Aorta (tissue), 5 donors: ENCODE measurements around the gene MAVS. TPM values are rescaled to one million over a fixed set of nuclear protein-coding genes. Genes with fewer than 3 reads are reported as not detected.
"Not testable (repeated sequence)": the region's sequence is repeated elsewhere in the genome, so short reads cannot be mapped to it uniquely, and the experiment has no call there.

Source experiments
- ATAC-seq: fragments of 200-7000 bp; cut with Tn5 transposase; one replicate; pipeline ENCODE4 v1.9.1; 2022; ENCODE audit warnings: moderate library complexity; ENCODE audit not compliant: low FRiP score
- DNase-seq, 2 donors: peaks; one replicate each; pipeline ENCODE4 v3.0.0-alpha.2; 2020
- H3K27ac ChIP-seq, 2 donors: one replicate each; pipeline ENCODE4 v1.5.1; 2013; ENCODE audit warnings: low read length in 2 of 2, mild to moderate bottlenecking in 2 of 2, moderate library complexity in 2 of 2, control low read depth in 1 of 2, inconsistent platforms in 1 of 2, low read depth in 1 of 2
- H3K27me3 ChIP-seq, 2 donors: one replicate each; pipeline ENCODE4 v1.6.1; 2013; ENCODE audit warnings: control low read depth in 1 of 2, low read length in 1 of 2, mild to moderate bottlenecking in 1 of 2, moderate library complexity in 1 of 2; ENCODE audit not compliant: insufficient read depth in 2 of 2, control insufficient read depth in 1 of 2
- H3K36me3 ChIP-seq, 2 donors: one replicate each; pipeline ENCODE4 v1.6.1; 2013; ENCODE audit warnings: control low read depth in 1 of 2, low read length in 1 of 2, mild to moderate bottlenecking in 1 of 2; ENCODE audit not compliant: insufficient read depth in 2 of 2, control insufficient read depth in 1 of 2
- H3K4me1 ChIP-seq, 2 donors: one replicate each; pipeline ENCODE4 v1.6.1; 2013; ENCODE audit warnings: low read length in 2 of 2, control low read depth in 1 of 2, mild to moderate bottlenecking in 1 of 2, moderate library complexity in 1 of 2; ENCODE audit not compliant: insufficient read depth in 2 of 2, control insufficient read depth in 1 of 2
- H3K4me3 ChIP-seq, 2 donors: one replicate each; pipeline ENCODE4 v1.5.1; 2013; ENCODE audit warnings: low read length in 2 of 2, control low read depth in 1 of 2, mild to moderate bottlenecking in 1 of 2
- H3K9me3 ChIP-seq: one replicate; pipeline ENCODE4 v1.6.1; 2013; ENCODE audit warnings: mild to moderate bottlenecking, low read length; ENCODE audit not compliant: control insufficient read depth
- WGBS, 2 donors: extraction: QIAGEN DNeasy Blood & Tissue Kit; methylation state at CpG; one replicate each; pipeline ENCODE4 v1.1.7; 2013; 5-methylcytosine and 5-hydroxymethylcytosine counted together
- intact Hi-C, 2 donors: fragments of 100-400 bp; cut with DNase I; formaldehyde crosslinking; loops; one replicate each; pipeline versions ENCODE4 v1.14.2 to v1.15.0; 2022
- polyA plus RNA-seq, 2 donors: library from polyadenylated mRNA; stranded (reverse); fragments of 200-250 nt; gene quantifications; one replicate each; pipeline ENCODE4 v1.2.3, GENCODE V29; 2013
- total RNA-seq, 2 donors: library from RNA; stranded (reverse); fragmentation: NEBNext Ultra II Directional; extraction: Animal tissue kit (Norgen Biotek cat#: 25700); gene quantifications; one replicate each; pipeline ENCODE4 v1.2.1, GENCODE V29; 2021
- donor health status: healthy with polysubstance abuse.
- donor health status: Bipolar disorder and iron deficiency.
- donor health status: DM: no; HTN: no; CAD: no.
- donor health status: DM: no; HTN: no; CAD: no.
- donor health status: DM: yes; HTN: yes; CAD: no.

The MAVS gene
- total and polyA plus RNA-seq, 4 donors: 11.1 to 36.1 (median 24.0) TPM

- WGBS, 2 donors: 95 to 97% methylated on average over 4 of the region's 4 CpGs
- H3K36me3 ChIP-seq: peaks cover 0 to 3% of the 10 kb centered on the region in 2 donors
- no peak for DNase-seq
- intact Hi-C loops: no loop called here
- no peak for ATAC-seq
- no peak overlapping the region for H3K27ac ChIP-seq
- H3K4me1 ChIP-seq: no peaks in the 10 kb centered on the region
- no peaks in the 10 kb centered on the region for H3K9me3 ChIP-seq
- no peaks in the 10 kb centered on the region for H3K27me3 ChIP-seq
- no peak overlapping the region for H3K4me3 ChIP-seq
These were observed 10.5 kb upstream of the MAVS start for GRCh38 chr20:3836132-3836531.

GRCh38 chr20:3839328-3839727 lies 7.3 kb upstream of the MAVS start:
- H3K36me3 ChIP-seq: peaks cover 0 to 3% of the 10 kb centered on the region in 2 donors
- no peak for DNase-seq
- WGBS, 2 donors: 90 to 91% methylated on average over 3 of the region's 3 CpGs
- intact Hi-C loops: no loop called here
- ATAC-seq: no peak
- H3K27ac ChIP-seq: no peak overlapping the region
- H3K9me3 ChIP-seq: no peaks in the 10 kb centered on the region
- no peak overlapping the region for H3K4me3 ChIP-seq
- H3K4me1 ChIP-seq: no peaks in the 10 kb centered on the region
- no peaks in the 10 kb centered on the region for H3K27me3 ChIP-seq

- not testable (repeated sequence) for ATAC-seq
These were observed 6.4 kb upstream of the MAVS start for GRCh38 chr20:3840201-3840600.

DNA sequence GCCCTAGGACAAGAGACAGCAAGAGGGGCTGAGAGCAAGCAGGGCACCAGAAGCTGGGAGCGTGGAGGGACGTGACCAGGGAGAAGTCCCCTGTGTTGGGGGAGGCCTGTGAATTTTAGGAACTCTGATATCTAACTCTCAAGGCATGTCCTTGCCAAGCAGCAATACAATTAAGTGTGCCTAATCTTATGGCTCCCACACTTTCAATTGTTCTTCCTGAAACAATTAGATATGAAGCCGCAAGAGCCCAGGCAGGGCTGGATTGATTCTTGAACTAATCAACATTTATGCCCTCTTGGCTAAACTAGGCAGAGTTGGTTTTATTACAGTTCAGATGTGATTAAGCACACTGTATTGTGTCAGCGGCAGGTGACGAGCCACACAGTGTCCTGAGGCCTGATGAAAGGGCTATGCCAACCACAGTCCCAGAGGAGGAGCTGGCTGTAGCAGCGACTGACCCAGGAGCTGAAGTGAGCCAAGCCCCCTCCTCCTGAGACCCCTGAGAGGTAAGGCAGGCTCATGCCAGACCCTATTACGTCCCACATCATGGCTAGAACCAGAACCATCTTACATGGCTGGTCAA lies 4.2 kb upstream of the MAVS start:
- ATAC-seq: no peak
- no peak for DNase-seq
- no peaks in the 10 kb centered on the region for H3K27me3 ChIP-seq
- no peak overlapping the region for H3K27ac ChIP-seq
- no peaks in the 10 kb centered on the region for H3K9me3 ChIP-seq
- 88 to 89% methylated on average over 7 of the region's 7 CpGs for WGBS, 2 donors
- H3K36me3 ChIP-seq: no peaks in the 10 kb centered on the region
- H3K4me1 ChIP-seq: no peaks in the 10 kb centered on the region
- H3K4me3 ChIP-seq: no peak overlapping the region
- intact Hi-C loops: loop anchor here (10.0 kb wide), 3 partner anchors 58 to 168 kb away; partner anchors contain the start of genes ADAM33 (in 1 of the 2), CENPB (in 1 of the 2) and SPEF1 (in 1 of the 2)

More at GRCh38 chr20:3840201-3840600, 6.4 kb upstream of the MAVS start:
- not testable (repeated sequence) for H3K27me3 ChIP-seq, H3K27ac ChIP-seq, H3K4me1 ChIP-seq, DNase-seq, H3K4me3 ChIP-seq, H3K9me3 ChIP-seq, H3K36me3 ChIP-seq
- WGBS, 2 donors: 94 to 97% methylated on average over 7 of the region's 7 CpGs
- intact Hi-C loops: loop anchor here (10.0 kb wide), 3 partner anchors 55 to 165 kb away; partner anchors contain the start of genes ADAM33 (in 1 of the 2), CENPB (in 1 of the 2) and SPEF1 (in 1 of the 2)

DNA sequence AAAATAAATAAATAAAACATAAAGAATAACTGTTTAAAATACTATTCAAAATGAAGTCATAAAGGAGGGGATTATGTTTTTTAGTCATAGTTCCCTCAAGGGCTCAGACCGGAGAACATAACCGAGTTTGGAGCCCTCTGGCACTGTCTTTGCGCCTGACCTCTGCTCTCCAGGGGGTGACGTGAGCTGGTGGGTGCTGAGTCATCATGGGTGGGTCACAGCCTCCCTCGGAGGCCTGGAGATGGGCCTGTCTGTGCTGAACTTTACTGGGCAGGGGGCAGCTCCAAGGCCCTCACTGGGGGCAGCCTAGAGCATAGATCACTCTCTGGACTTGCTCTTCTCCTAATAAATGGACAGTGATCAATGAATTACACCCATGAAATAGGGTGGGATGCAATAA lies 3.1 kb upstream of the MAVS start:
- intact Hi-C loops: loop anchor here (10.0 kb wide), 3 partner anchors 59 to 169 kb away; partner anchors contain the start of genes ADAM33 (in 1 of the 2), CENPB (in 1 of the 2) and SPEF1 (in 1 of the 2)
- no peaks in the 10 kb centered on the region for H3K36me3 ChIP-seq
- no peaks in the 10 kb centered on the region for H3K9me3 ChIP-seq
- no peaks in the 10 kb centered on the region for H3K27me3 ChIP-seq
- no peak for DNase-seq
- H3K4me3 ChIP-seq: no peak overlapping the region
- ATAC-seq: no peak
- no peak overlapping the region for H3K27ac ChIP-seq
- WGBS, 2 donors: 73 to 77% methylated on average over 5 of the region's 5 CpGs
- H3K4me1 ChIP-seq: no peaks in the 10 kb centered on the region

- not testable (repeated sequence) for ATAC-seq, H3K4me1 ChIP-seq, H3K27ac ChIP-seq, H3K9me3 ChIP-seq, H3K36me3 ChIP-seq, H3K4me3 ChIP-seq, DNase-seq, H3K27me3 ChIP-seq
- 94 to 95% methylated on average over 9 of the region's 9 CpGs for WGBS, 2 donors
- intact Hi-C loops: loop anchor here (10.0 kb wide), 3 partner anchors 59 to 169 kb away; partner anchors contain the start of genes ADAM33 (in 1 of the 2), CENPB (in 1 of the 2) and SPEF1 (in 1 of the 2)
These were observed 2.5 kb upstream of the MAVS start for GRCh38 chr20:3843990-3844619.

- H3K27ac ChIP-seq: peak overlapping the region; percentile 1 to 48
- 0 to 1% methylated on average over 22 of the region's 22 CpGs for WGBS, 2 donors
- no peak for DNase-seq
- no peaks in the 10 kb centered on the region for H3K27me3 ChIP-seq
- peak overlapping the region; percentile 22 to 92 for H3K4me3 ChIP-seq
- intact Hi-C loops: loop anchor here (10.0 kb wide), 3 partner anchors 62 to 172 kb away; partner anchors contain the start of genes ADAM33 (in 1 of the 2), CENPB (in 1 of the 2) and SPEF1 (in 1 of the 2)
- H3K9me3 ChIP-seq: no peaks in the 10 kb centered on the region
- H3K36me3 ChIP-seq: no peaks in the 10 kb centered on the region
- H3K4me1 ChIP-seq: no peaks in the 10 kb centered on the region
- no peak for ATAC-seq
These were observed 275 bp upstream of the MAVS start for GRCh38 chr20:3846378-3846739.

DNA sequence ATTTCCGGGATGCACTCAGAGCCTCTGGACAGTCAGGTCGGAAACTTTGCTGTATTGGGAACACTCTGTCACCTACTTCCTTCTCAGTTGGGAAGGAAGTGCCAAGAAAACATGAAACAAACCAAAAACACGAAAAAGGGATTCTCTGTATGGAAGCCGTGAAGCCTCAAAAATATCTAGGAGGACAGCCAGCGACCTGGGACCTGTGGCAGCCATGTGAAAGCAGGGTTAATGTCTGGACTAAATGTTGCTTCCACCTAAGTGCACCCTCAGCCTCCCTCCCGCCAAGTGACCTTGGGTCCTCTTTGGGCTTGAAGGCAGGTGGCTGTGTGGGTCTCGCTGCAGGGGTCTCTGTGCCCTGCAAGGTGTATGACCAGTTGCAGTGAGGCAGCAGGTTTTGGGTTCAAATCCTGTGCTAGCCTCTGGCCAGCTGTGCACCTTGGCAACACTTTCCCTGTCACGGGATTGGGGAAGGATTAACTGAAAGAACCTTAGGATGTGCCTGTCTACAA lies 851 bp downstream of the MAVS start:
- peak overlapping the region; percentile 5 to 92 for H3K4me3 ChIP-seq
- intact Hi-C loops: loop anchor here (10.0 kb wide), 3 partner anchors 63 to 173 kb away; partner anchors contain the start of genes ADAM33 (in 1 of the 2), CENPB (in 1 of the 2) and SPEF1 (in 1 of the 2)
- 21 to 23% methylated on average over 8 of the region's 8 CpGs for WGBS, 2 donors
- DNase-seq (no peak), ATAC-seq (no peak)
- no peaks in the 10 kb centered on the region for H3K4me1 ChIP-seq
- no peaks in the 10 kb centered on the region for H3K36me3 ChIP-seq
- H3K9me3 ChIP-seq: no peaks in the 10 kb centered on the region
- peak overlapping the region in 1 of 2 donors; percentile 77 for H3K27ac ChIP-seq
- no peaks in the 10 kb centered on the region for H3K27me3 ChIP-seq
